Fibroblast of peridontal ligament (primary cell): Measurements from ENCODE around the gene PCBP3.
"Not testable (repeated sequence)": the region's sequence is repeated elsewhere in the genome, so short reads cannot be mapped to it uniquely, and the experiment has no call there.

ENCODE experiments used
- DNase-seq: peaks from one replicate; pipeline ENCODE4 v3.0.0-alpha.2; 2010; ENCODE audit errors: extremely low read depth

Gene PCBP3

GRCh38 chr21:45892916-45893739 lies 249.6 kb downstream of the PCBP3 start:
- no peak for DNase-seq

GRCh38 chr21:45893740-45894449 lies 250.4 kb downstream of the PCBP3 start:
- DNase-seq = no peak

- DNase-seq = peak; percentile 60
These were observed 250.9 kb downstream of the PCBP3 start for GRCh38 chr21:45894450-45894825.

- no peak for DNase-seq
These were observed 251.6 kb downstream of the PCBP3 start for GRCh38 chr21:45894906-45895777.

- no peak for DNase-seq
These were observed 252.3 kb downstream of the PCBP3 start for GRCh38 chr21:45895778-45896370.

GRCh38 chr21:45896431-45896830 lies 252.9 kb downstream of the PCBP3 start:
- DNase-seq = not testable (repeated sequence)

- DNase-seq = no peak
These were observed 253.9 kb downstream of the PCBP3 start for GRCh38 chr21:45897191-45898027.

GRCh38 chr21:45898028-45898350 lies 254.5 kb downstream of the PCBP3 start:
- DNase-seq = no peak

- DNase-seq = no peak
These were observed 255.3 kb downstream of the PCBP3 start for GRCh38 chr21:45898781-45899180.

GRCh38 chr21:45899317-45900033 lies 255.9 kb downstream of the PCBP3 start:
- DNase-seq = no peak

- no peak for DNase-seq
These were observed 256.7 kb downstream of the PCBP3 start for GRCh38 chr21:45900034-45900868.

GRCh38 chr21:45901061-45901690 lies 257.7 kb downstream of the PCBP3 start:
- no peak for DNase-seq

- DNase-seq = no peak
These were observed 258.9 kb downstream of the PCBP3 start for GRCh38 chr21:45902292-45902995.

- DNase-seq = no peak
These were observed 261.7 kb downstream of the PCBP3 start for GRCh38 chr21:45905196-45905595.

GRCh38 chr21:45906196-45906805 lies 262.8 kb downstream of the PCBP3 start:
- no peak for DNase-seq

- DNase-seq = no peak
These were observed 263.3 kb downstream of the PCBP3 start for GRCh38 chr21:45906859-45907258.

- DNase-seq = no peak
These were observed 265.2 kb downstream of the PCBP3 start for GRCh38 chr21:45908536-45909237.
